B cell (primary cell): ENCODE measurements around the gene OR52K1. TPM values are rescaled to one million over a fixed set of nuclear protein-coding genes. Genes with fewer than 3 reads are reported as not detected.

ENCODE experiments used
- ATAC-seq: fragments of 200-7000 bp; cut with Tn5 transposase; one replicate; pipeline ENCODE4 v1.10.0; 2021; ENCODE audit warnings: low read depth, mild to moderate bottlenecking, moderate number of reproducible peaks, moderate library complexity
- CTCF ChIA-PET: fragments of 350-600 bp; sonication (Branson Sonifier 250); formaldehyde crosslinking; loops from one replicate; lab custom pipeline; 2021; ENCODE audit warnings: antibody characterized with exemption, inconsistent platforms; lab: Charles Lee
- POLR2A ChIA-PET: fragments of 350-600 bp; sonication (Branson Sonifier 250); formaldehyde crosslinking; loops from one replicate; lab custom pipeline; 2021; ENCODE audit warnings: antibody characterized with exemption; lab: Charles Lee
- DNase-seq: peaks from one replicate; pipeline ENCODE4 v3.0.0; 2013
- H2AFZ ChIP-seq: 2 replicates; pipeline ENCODE4 v1.6.1; 2012; ENCODE audit warnings: mild to moderate bottlenecking, low read depth, low read length; ENCODE audit not compliant: insufficient read depth, poor library complexity, severe bottlenecking
- H3K27ac ChIP-seq, 2 donors: 1 replicate in 1 of 2; 2 replicates in 1 of 2; pipeline ENCODE4 v1.5.1; 2012 to 2013; ENCODE audit warnings: low read length in 2 of 2, mild to moderate bottlenecking in 2 of 2, moderate library complexity in 1 of 2
- H3K27me3 ChIP-seq, 4 experiments: fragments of 200-600 bp in 1 of 4; sonication (generic) in 1 of 4; replicated peaks in 1 of 4; 1 replicate in 2 of 4; 2 replicates in 2 of 4; pipeline versions ENCODE4 v1.6.1 to v1.7.0; 2013 to 2016; ENCODE audit warnings: low read length in 3 of 4, mild to moderate bottlenecking in 2 of 4, mixed read lengths in 1 of 4, moderate library complexity in 1 of 4; ENCODE audit not compliant: insufficient read depth in 4 of 4, control insufficient read depth in 3 of 4; ENCODE audit errors: control extremely low read depth in 1 of 4
- H3K36me3 ChIP-seq, 2 experiments: replicated peaks in 1 of 2; 1 replicate in 1 of 2; 2 replicates in 1 of 2; pipeline versions ENCODE4 v1.6.1 to v1.7.1; 2013; ENCODE audit warnings: low read length in 1 of 2; ENCODE audit not compliant: insufficient read depth in 2 of 2, control insufficient read depth in 1 of 2; ENCODE audit errors: control extremely low read depth in 1 of 2, extremely low read depth in 1 of 2
- H3K4me1 ChIP-seq, 2 donors: fragments of 200-600 bp in 1 of 2; sonication (generic) in 1 of 2; 1 replicate in 1 of 2; 2 replicates in 1 of 2; pipeline versions ENCODE4 v1.5.1 to v1.6.1; 2013 to 2017; ENCODE audit warnings: low read length in 2 of 2; ENCODE audit not compliant: control insufficient read depth in 2 of 2, insufficient read depth in 2 of 2
- H3K4me2 ChIP-seq: replicated peaks from 2 replicates; pipeline ENCODE3; 2012; ENCODE audit warnings: mild to moderate bottlenecking, low read depth, low read length; ENCODE audit not compliant: poor library complexity, severe bottlenecking
- H3K4me3 ChIP-seq, 5 experiments: fragments of 200-600 bp in 1 of 5; sonication (generic) in 1 of 5; 1 replicate in 3 of 5; 2 replicates in 2 of 5; pipeline versions ENCODE4 v1.5.1 to v1.7.0; 2011 to 2016; ENCODE audit warnings: low read length in 4 of 5, mild to moderate bottlenecking in 4 of 5, low read depth in 2 of 5, control low read depth in 1 of 5, moderate library complexity in 1 of 5; ENCODE audit not compliant: insufficient read depth in 1 of 5; ENCODE audit errors: control extremely low read depth in 1 of 5, extremely low read depth in 1 of 5
- H3K79me2 ChIP-seq: fragments of 200-600 bp; sonication (generic); one replicate; pipeline ENCODE4 v1.6.0; 2016; ENCODE audit warnings: low read length; ENCODE audit not compliant: control insufficient read depth, insufficient read depth
- H3K9ac ChIP-seq: fragments of 200-600 bp; sonication (generic); 2 replicates; pipeline ENCODE4 v1.6.1; 2017; ENCODE audit warnings: mild to moderate bottlenecking, low read length, moderate library complexity
- H3K9me3 ChIP-seq, 3 donors: one replicate each; pipeline versions ENCODE4 v1.6.1 to v1.7.1; 2013; ENCODE audit warnings: low read length in 2 of 3; ENCODE audit not compliant: control insufficient read depth in 2 of 3, insufficient read depth in 1 of 3; ENCODE audit errors: control extremely low read depth in 1 of 3
- H4K20me1 ChIP-seq: 2 replicates; pipeline ENCODE4 v1.6.0; 2012; ENCODE audit warnings: mild to moderate bottlenecking, low read length; ENCODE audit not compliant: insufficient read depth, control insufficient read depth, poor library complexity, severe bottlenecking
- H3K27ac Mint-ChIP-seq: one replicate; pipeline ENCODE4 v1.8.0; 2021; ENCODE audit warnings: mixed read lengths
- H3K27me3 Mint-ChIP-seq: one replicate; pipeline ENCODE4 v1.8.0; 2021; ENCODE audit warnings: mixed read lengths
- H3K4me1 Mint-ChIP-seq: one replicate; pipeline ENCODE4 v1.8.0; 2021; ENCODE audit warnings: mixed read lengths
- H3K4me3 Mint-ChIP-seq: one replicate; pipeline ENCODE4 v1.8.0; 2021; ENCODE audit warnings: mixed read lengths
- H3K9me3 Mint-ChIP-seq: one replicate; pipeline ENCODE4 v1.8.0; 2022; ENCODE audit warnings: mixed read lengths; ENCODE audit not compliant: insufficient read depth
- EZH2 ChIP-seq: IDR thresholded peaks from 2 replicates; pipeline ENCODE4 v1.6.1; 2012; ENCODE audit warnings: borderline replicate concordance, low read depth, mild to moderate bottlenecking, moderate library complexity, low read length; ENCODE audit not compliant: insufficient read depth, poor library complexity, severe bottlenecking
- WGBS: methylation state at CpG from one replicate; pipeline ENCODE4 v1.1.5; 2013; ENCODE audit warnings: missing lambda C conversion rate; ENCODE audit not compliant: insufficient coverage; 5-methylcytosine and 5-hydroxymethylcytosine counted together
- intact Hi-C: fragments of 100-400 bp; cut with micrococcal nuclease; formaldehyde crosslinking; loops from one replicate; pipeline ENCODE4 v1.10.0; 2022
- polyA plus RNA-seq: library from polyadenylated mRNA; depleted of rRNA; stranded (reverse); fragments of >200 nt; gene quantifications from 2 replicates; pipeline ENCODE4 v1.2.3, GENCODE V29; 2012
- total RNA-seq, 2 donors: library from RNA; stranded (reverse); fragments of 120-200 nt in 1 of 2; gene quantifications; 1 replicate in 1 of 2; 2 replicates in 1 of 2; pipeline versions ENCODE4 v1.2.3 to v1.2.4, GENCODE V29; 2013 to 2022
- TF ChIP-seq, protein P1 (sequence below): fragments of 200-600 bp; IDR thresholded peaks from one replicate; pipeline ENCODE4 v1.8.0; 2022; ENCODE audit warnings: antibody characterized with exemption, mild to moderate bottlenecking

The OR52K1 gene
- total and polyA plus RNA-seq, 2 donors (not counting 1 experiment from before 2014, with no cell fraction given), result not detected

DNA sequence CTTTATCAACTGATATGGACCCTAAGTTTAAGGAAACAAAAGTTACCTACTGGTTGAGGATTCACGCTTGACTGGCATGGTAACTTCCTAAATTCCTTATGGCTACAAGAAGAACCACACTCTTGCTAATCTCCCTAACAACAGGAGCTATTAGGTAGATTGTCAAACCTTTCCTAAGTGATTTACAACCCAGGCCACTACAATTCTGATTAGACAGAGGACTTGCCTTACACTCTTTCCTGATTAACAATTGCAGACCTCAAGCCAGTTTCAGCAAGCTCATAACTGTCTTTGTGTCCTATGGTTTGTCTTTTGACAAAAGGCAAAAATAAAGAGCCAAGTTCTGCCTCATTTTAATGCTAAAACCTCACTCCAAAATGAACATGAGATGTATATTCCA, 17.0 kb upstream of the OR52K1 start:
- Histone ChIP-seq H3K27ac (no peak overlapping the region), H3K4me2 (no peak overlapping the region), H3K4me3 (no peak overlapping the region), H3K79me2 (no peaks in the 10 kb centered on the region), H4K20me1 (no peaks in the 10 kb centered on the region), H3K36me3 (no peaks in the 10 kb centered on the region), H2AFZ (no peak overlapping the region), H3K27me3 (no peaks in the 10 kb centered on the region), H3K9me3 (peaks cover 3 to 10% (median 10%) of the 10 kb centered on the region in 3 donors), H3K9ac (no peak overlapping the region), H3K4me1 (peaks cover 0 to 8% of the 10 kb centered on the region in 2 donors)
- ChIA-PET POLR2A (no interaction called here), CTCF (interaction anchor here (1.1 kb wide), 1 partner anchor 28 kb away, joined by 3 read pairs; no protein-coding TSS in a partner anchor)
- Mint-ChIP-seq H3K4me1 (peaks cover 24% of the 10 kb centered on the region), H3K9me3 (peaks cover 13% of the 10 kb centered on the region), H3K4me3 (no peak overlapping the region), H3K27ac (no peak overlapping the region), H3K27me3 (peaks cover 9% of the 10 kb centered on the region)
- WGBS, result 100% methylated on average over 1 of the region's 1 CpG
- DNase-seq (no peak), ATAC-seq (no peak)
- no peak for TF ChIP-seq EZH2
- TF ChIP-seq, protein P1, sequence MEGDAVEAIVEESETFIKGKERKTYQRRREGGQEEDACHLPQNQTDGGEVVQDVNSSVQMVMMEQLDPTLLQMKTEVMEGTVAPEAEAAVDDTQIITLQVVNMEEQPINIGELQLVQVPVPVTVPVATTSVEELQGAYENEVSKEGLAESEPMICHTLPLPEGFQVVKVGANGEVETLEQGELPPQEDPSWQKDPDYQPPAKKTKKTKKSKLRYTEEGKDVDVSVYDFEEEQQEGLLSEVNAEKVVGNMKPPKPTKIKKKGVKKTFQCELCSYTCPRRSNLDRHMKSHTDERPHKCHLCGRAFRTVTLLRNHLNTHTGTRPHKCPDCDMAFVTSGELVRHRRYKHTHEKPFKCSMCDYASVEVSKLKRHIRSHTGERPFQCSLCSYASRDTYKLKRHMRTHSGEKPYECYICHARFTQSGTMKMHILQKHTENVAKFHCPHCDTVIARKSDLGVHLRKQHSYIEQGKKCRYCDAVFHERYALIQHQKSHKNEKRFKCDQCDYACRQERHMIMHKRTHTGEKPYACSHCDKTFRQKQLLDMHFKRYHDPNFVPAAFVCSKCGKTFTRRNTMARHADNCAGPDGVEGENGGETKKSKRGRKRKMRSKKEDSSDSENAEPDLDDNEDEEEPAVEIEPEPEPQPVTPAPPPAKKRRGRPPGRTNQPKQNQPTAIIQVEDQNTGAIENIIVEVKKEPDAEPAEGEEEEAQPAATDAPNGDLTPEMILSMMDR, result no peak
- intact Hi-C loops, result no loop called here

DNA sequence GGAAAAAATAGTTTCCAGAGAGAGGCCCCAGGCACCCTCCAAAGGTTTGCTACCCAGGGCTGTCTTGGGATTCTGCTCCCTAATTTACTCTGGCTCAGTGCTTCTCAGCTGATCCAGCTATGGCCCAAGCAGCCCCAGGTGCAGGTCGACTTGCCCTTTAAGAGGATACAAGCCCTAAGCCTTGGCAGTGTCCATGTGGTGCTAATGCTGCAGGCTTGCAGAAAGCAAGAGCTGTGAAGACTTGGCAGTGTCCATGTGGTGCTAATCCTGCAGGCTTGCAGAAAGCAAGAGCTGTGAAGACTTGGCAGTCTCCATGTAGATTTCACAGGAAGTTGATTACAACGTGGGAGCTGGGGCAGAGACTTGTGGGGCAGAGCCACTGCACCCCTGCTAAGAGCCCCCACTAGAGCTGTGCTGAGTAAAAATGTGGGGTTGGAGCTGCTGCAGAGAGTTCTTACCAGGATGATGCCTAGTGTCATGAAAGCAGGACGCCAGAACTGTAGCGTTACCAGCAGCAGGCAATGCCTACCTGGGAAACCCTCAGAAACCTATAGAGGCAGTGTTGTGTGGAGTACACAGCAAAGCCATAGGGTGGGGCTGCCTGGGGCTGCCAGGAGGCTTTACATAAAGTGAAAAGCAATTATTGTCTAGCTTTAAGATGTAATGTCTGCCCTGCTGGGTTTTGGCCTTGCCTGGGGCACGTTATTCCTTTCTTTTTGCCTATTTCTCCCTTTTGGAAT, 16.1 kb upstream of the OR52K1 start:
- WGBS, result 72% methylated on average over 5 of the region's 5 CpGs
- Histone ChIP-seq H3K4me2 (no peak overlapping the region), H3K27me3 (no peaks in the 10 kb centered on the region), H3K4me3 (no peak overlapping the region), H3K9me3 (peaks cover 3 to 10% (median 10%) of the 10 kb centered on the region in 3 donors), H2AFZ (no peak overlapping the region), H3K4me1 (peaks cover 0 to 8% of the 10 kb centered on the region in 2 donors), H3K79me2 (no peaks in the 10 kb centered on the region), H4K20me1 (no peaks in the 10 kb centered on the region), H3K9ac (no peak overlapping the region), H3K27ac (no peak overlapping the region), H3K36me3 (no peaks in the 10 kb centered on the region)
- H3K9me3 Mint-ChIP-seq, result peaks cover 13% of the 10 kb centered on the region
- H3K27me3 Mint-ChIP-seq, result peaks cover 9% of the 10 kb centered on the region
- no peak overlapping the region for H3K27ac Mint-ChIP-seq
- CTCF ChIA-PET, result interaction anchor here (1.1 kb wide), 1 partner anchor 27 kb away, joined by 3 read pairs; no protein-coding TSS in a partner anchor
- POLR2A ChIA-PET, result no interaction called here
- DNase-seq, result no peak
- H3K4me3 Mint-ChIP-seq, result no peak overlapping the region
- TF ChIP-seq EZH2, result no peak
- TF ChIP-seq, protein P1, result no peak
- intact Hi-C loops, result no loop called here
- ATAC-seq, result no peak
- peaks cover 24% of the 10 kb centered on the region for H3K4me1 Mint-ChIP-seq
